ENCODE data around the gene FAM83B.

- TF ChIP-seq CTCF (IDR thresholded peaks at IDR 0.05; ENCODE audit: insufficient read depth, low read length, poor library complexity, severe bottlenecking), result no peak
- TF ChIP-seq EZH2phosphoT487 (conservative IDR thresholded peaks at IDR 0.05; ENCODE audit: low read length), result no peak
Measured at GRCh38 chr6:54899986-54900385, 53.4 kb downstream of the FAM83B start.

Measured in SU-DHL-6 (cell line).